Peyer's patch (tissue), 4 donors: ENCODE results near the gene BRD2. TPM values are rescaled to one million over a fixed set of nuclear protein-coding genes. Genes with fewer than 3 reads are reported as not detected.
A peak's percentile ranks its signal among the peaks of the same experiment; 100 is the strongest.

Experiments used
- DNase-seq, 3 donors: peaks; one replicate each; pipeline ENCODE4 v3.0.0-alpha.2; 2017 to 2019
- H3K27ac ChIP-seq, 4 donors: fragments of 200-600 bp; sonication (generic); one replicate each; pipeline ENCODE4 v1.5.1; 2016 to 2019
- H3K27me3 ChIP-seq, 2 donors: fragments of 200-600 bp; sonication (generic); one replicate each; pipeline ENCODE4 v1.5.1; 2019
- H3K36me3 ChIP-seq, 3 donors: fragments of 200-600 bp; sonication (generic); one replicate each; pipeline ENCODE4 v1.5.1; 2016 to 2019
- H3K4me1 ChIP-seq, 4 donors: fragments of 200-600 bp; sonication (generic); one replicate each; pipeline ENCODE4 v1.5.1; 2016 to 2019
- H3K4me3 ChIP-seq, 4 donors: fragments of 200-600 bp; sonication (generic); 1 replicate in 3 of 4; 2 replicates in 1 of 4; pipeline ENCODE4 v1.5.1; 2016 to 2019; ENCODE audit warnings: mild to moderate bottlenecking in 1 of 4
- H3K9me3 ChIP-seq, 4 donors: fragments of 200-600 bp; sonication (generic); one replicate each; pipeline ENCODE4 v1.5.1; 2016 to 2019; ENCODE audit warnings: mild to moderate bottlenecking in 1 of 4
- POLR2A ChIP-seq, 2 donors: fragments of 450-650 bp; IDR thresholded peaks; one replicate each; pipeline ENCODE4 v1.5.1; 2017; ENCODE audit warnings: antibody characterized with exemption in 2 of 2, mild to moderate bottlenecking in 2 of 2, moderate library complexity in 2 of 2
- total RNA-seq, 4 donors: library from RNA; depleted of rRNA; stranded (reverse); fragments of >200 nt; gene quantifications; one replicate each; pipeline ENCODE4 v1.1.0, GENCODE V29; 2016
- TF ChIP-seq, protein P1 (sequence below), 6 experiments: fragments of 450-650 bp in 4 of 6; fragments of 200-600 bp in 2 of 6; sonication (generic) in 1 of 6; IDR thresholded peaks; one replicate each; pipeline ENCODE4 v1.5.1; 2017 to 2019; ENCODE audit warnings: antibody characterized with exemption in 6 of 6, mild to moderate bottlenecking in 3 of 6, moderate library complexity in 1 of 6

The BRD2 gene
- total RNA-seq, 4 donors from 2014 or later = 146 to 525 (median 205) TPM

- Histone ChIP-seq H3K27ac (peak overlapping the region in 2 of 4 donors; percentile 83 to 94), H3K27me3 (no peaks in the 10 kb centered on the region), H3K9me3 (no peaks in the 10 kb centered on the region), H3K4me3 (no peak overlapping the region), H3K4me1 (peaks cover 0 to 3% (median 0%) of the 10 kb centered on the region in 4 donors), H3K36me3 (no peaks in the 10 kb centered on the region)
- no peak for DNase-seq
- TF ChIP-seq, protein P1, sequence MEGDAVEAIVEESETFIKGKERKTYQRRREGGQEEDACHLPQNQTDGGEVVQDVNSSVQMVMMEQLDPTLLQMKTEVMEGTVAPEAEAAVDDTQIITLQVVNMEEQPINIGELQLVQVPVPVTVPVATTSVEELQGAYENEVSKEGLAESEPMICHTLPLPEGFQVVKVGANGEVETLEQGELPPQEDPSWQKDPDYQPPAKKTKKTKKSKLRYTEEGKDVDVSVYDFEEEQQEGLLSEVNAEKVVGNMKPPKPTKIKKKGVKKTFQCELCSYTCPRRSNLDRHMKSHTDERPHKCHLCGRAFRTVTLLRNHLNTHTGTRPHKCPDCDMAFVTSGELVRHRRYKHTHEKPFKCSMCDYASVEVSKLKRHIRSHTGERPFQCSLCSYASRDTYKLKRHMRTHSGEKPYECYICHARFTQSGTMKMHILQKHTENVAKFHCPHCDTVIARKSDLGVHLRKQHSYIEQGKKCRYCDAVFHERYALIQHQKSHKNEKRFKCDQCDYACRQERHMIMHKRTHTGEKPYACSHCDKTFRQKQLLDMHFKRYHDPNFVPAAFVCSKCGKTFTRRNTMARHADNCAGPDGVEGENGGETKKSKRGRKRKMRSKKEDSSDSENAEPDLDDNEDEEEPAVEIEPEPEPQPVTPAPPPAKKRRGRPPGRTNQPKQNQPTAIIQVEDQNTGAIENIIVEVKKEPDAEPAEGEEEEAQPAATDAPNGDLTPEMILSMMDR (IDR thresholded peaks at IDR 0.05) = no peak
- no peak for TF ChIP-seq POLR2A (IDR thresholded peaks at IDR 0.05)
These were observed 42.0 kb downstream of the BRD2 start for GRCh38 chr6:33010356-33010755.

GRCh38 chr6:33013608-33014007 is 45.2 kb downstream of the BRD2 start:
- H3K36me3 ChIP-seq = no peaks in the 10 kb centered on the region
- no peaks in the 10 kb centered on the region for H3K27me3 ChIP-seq
- peaks cover 0 to 4% (median 2%) of the 10 kb centered on the region in 4 donors for H3K4me1 ChIP-seq
- no peak for DNase-seq
- TF ChIP-seq, protein P1 (IDR thresholded peaks at IDR 0.05) = no peak
- TF ChIP-seq POLR2A (IDR thresholded peaks at IDR 0.05) = no peak
- H3K27ac ChIP-seq = no peak overlapping the region
- H3K4me3 ChIP-seq = no peak overlapping the region
- H3K9me3 ChIP-seq = no peaks in the 10 kb centered on the region

DNA sequence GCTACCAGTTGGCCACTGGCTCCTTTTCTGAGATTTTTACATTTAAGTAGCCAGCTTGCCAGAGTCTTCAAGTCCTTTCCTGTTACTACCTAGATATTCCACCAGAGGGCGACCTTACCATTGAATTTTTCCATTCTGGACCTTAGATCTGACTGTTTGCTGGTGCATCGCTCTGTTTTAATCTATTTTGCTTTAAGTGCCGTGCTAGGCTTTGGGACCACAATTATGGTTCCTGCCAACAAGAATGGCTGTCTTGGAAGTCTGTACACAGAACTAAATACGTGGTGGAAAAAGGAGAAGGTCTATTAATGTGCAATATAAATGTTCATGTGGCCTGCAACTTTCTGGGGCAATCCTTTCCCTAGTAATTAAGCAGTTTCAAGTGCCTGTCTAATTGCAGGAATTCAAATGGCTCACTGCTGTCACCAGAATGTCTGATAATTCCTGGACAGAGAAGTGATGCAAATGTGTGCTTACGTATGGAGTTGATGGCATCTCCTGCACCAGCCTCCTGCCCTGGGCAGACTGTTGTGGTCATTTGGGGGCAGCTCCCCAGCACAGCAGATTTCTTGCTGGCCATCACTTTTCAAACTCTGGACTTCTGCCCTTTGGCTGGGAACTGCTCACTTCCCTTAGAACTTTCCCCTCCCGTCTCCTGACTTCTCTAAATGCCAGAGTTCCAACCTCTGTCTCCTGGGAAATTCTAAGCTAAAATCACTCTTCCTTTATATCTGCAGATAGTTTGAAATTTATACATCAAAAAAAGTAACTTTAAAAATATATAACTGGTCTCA is 46.6 kb downstream of the BRD2 start:
- DNase-seq = peak in 2 of 3 donors; percentile 49 to 74
- Histone ChIP-seq H3K9me3 (no peaks in the 10 kb centered on the region), H3K4me1 (peaks cover 0 to 11% (median 8%) of the 10 kb centered on the region in 4 donors), H3K36me3 (no peaks in the 10 kb centered on the region), H3K27me3 (no peaks in the 10 kb centered on the region), H3K4me3 (no peak overlapping the region), H3K27ac (peak overlapping the region in 2 of 4 donors; percentile 17 to 58)
- TF ChIP-seq, protein P1 (IDR thresholded peaks at IDR 0.05) = peak; percentile 77 to 94 (median 84)
- TF ChIP-seq POLR2A (IDR thresholded peaks at IDR 0.05) = no peak

GRCh38 chr6:33015798-33016197 is 47.4 kb downstream of the BRD2 start:
- Histone ChIP-seq H3K36me3 (no peaks in the 10 kb centered on the region), H3K27me3 (no peaks in the 10 kb centered on the region), H3K4me1 (peaks cover 0 to 11% (median 8%) of the 10 kb centered on the region in 4 donors), H3K27ac (peak overlapping the region in 1 of 4 donors; percentile 58), H3K9me3 (no peaks in the 10 kb centered on the region), H3K4me3 (no peak overlapping the region)
- DNase-seq = no peak
- no peak for TF ChIP-seq POLR2A (IDR thresholded peaks at IDR 0.05)
- TF ChIP-seq, protein P1 (IDR thresholded peaks at IDR 0.05) = no peak

DNA sequence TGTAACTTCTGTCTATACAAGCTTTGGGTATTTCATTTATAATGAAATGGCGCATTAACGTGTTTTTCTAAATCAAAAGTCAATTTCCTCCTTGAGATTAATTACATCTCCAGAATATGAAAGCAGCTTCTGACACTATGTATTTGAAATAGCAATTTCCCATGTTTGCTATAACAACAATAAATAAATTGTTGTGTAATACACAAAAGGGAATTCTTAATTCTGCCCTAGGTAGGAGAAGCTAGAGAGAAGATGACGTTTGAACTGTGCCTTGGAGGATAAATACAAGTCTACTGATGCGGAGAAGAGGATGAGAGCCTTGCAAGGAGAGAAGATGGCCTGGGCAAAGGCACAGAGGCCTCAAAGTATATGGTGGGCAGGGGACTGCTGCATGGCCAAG is 48.6 kb downstream of the BRD2 start:
- Histone ChIP-seq H3K4me3 (no peak overlapping the region), H3K9me3 (no peaks in the 10 kb centered on the region), H3K27ac (peak overlapping the region in 1 of 4 donors; percentile 83), H3K4me1 (peaks cover 0 to 11% (median 8%) of the 10 kb centered on the region in 4 donors), H3K36me3 (no peaks in the 10 kb centered on the region), H3K27me3 (no peaks in the 10 kb centered on the region)
- no peak for TF ChIP-seq POLR2A (IDR thresholded peaks at IDR 0.05)
- TF ChIP-seq, protein P1 (IDR thresholded peaks at IDR 0.05) = no peak
- DNase-seq = no peak
